Hepatocyte (in vitro differentiated cells): Measurements from ENCODE around the gene SH3PXD2B. TPM values are rescaled to one million over a fixed set of nuclear protein-coding genes. Genes with fewer than 3 reads are reported as not detected.

ENCODE experiments used
- DNase-seq: peaks from one replicate; pipeline ENCODE4 v3.0.0-alpha.2; 2016; ENCODE audit warnings: low spot score
- H2AFZ ChIP-seq: fragments of 200-600 bp; sonication (generic); 2 replicates; pipeline ENCODE4 v1.6.0; 2016; ENCODE audit warnings: antibody characterized with exemption, mild to moderate bottlenecking
- H3K27ac ChIP-seq: fragments of 200-600 bp; sonication (generic); 2 replicates; pipeline ENCODE4 v1.5.1; 2016; ENCODE audit warnings: mild to moderate bottlenecking
- H3K27me3 ChIP-seq: fragments of 200-600 bp; sonication (generic); 2 replicates; pipeline ENCODE4 v1.6.1; 2016
- H3K36me3 ChIP-seq: fragments of 200-600 bp; sonication (generic); replicated peaks from 2 replicates; pipeline ENCODE4 v1.5.1; 2016; ENCODE audit warnings: low read depth; ENCODE audit not compliant: insufficient read depth
- H3K4me1 ChIP-seq: fragments of 200-600 bp; sonication (generic); 2 replicates; pipeline ENCODE4 v1.5.1; 2016; ENCODE audit warnings: mild to moderate bottlenecking, moderate library complexity; ENCODE audit not compliant: insufficient read depth
- H3K4me2 ChIP-seq: fragments of 200-600 bp; sonication (generic); 2 replicates; pipeline ENCODE4 v1.6.0; 2016
- H3K4me3 ChIP-seq: fragments of 200-600 bp; sonication (generic); 2 replicates; pipeline ENCODE4 v1.5.1; 2016; ENCODE audit warnings: mild to moderate bottlenecking
- H3K79me2 ChIP-seq: fragments of 200-600 bp; sonication (generic); 2 replicates; pipeline ENCODE4 v1.6.0; 2017; ENCODE audit warnings: mild to moderate bottlenecking
- H3K9me2 ChIP-seq: fragments of 200-600 bp; sonication (generic); replicated peaks from 2 replicates; pipeline ENCODE4 v1.6.0; 2017; ENCODE audit warnings: mild to moderate bottlenecking; ENCODE audit not compliant: insufficient read depth
- H3K9me3 ChIP-seq: fragments of 200-600 bp; sonication (generic); 2 replicates; pipeline ENCODE4 v1.5.1; 2016; ENCODE audit warnings: low read depth, mild to moderate bottlenecking
- H4K20me1 ChIP-seq: fragments of 200-600 bp; sonication (generic); 2 replicates; pipeline ENCODE4 v1.6.0; 2016; ENCODE audit warnings: mild to moderate bottlenecking; ENCODE audit not compliant: insufficient read depth, poor library complexity, severe bottlenecking
- EZH2 ChIP-seq: fragments of 200-600 bp; sonication (generic); IDR thresholded peaks from 2 replicates; pipeline ENCODE4 v1.6.1; 2016; ENCODE audit warnings: antibody characterized with exemption, mild to moderate bottlenecking, borderline replicate concordance
- EZH2phosphoT487 ChIP-seq: fragments of 200-600 bp; sonication (generic); IDR thresholded peaks from one replicate; pipeline ENCODE4 v1.6.1; 2018; ENCODE audit warnings: antibody characterized with exemption, mild to moderate bottlenecking, low read depth, moderate library complexity; ENCODE audit not compliant: unreplicated experiment, severe bottlenecking
- WGBS: methylation state at CpG from one replicate; pipeline ENCODE4 v1.1.6; 2016; ENCODE audit warnings: low lambda C conversion rate; ENCODE audit errors: missing lambda C conversion rate; 5-methylcytosine and 5-hydroxymethylcytosine counted together
- polyA plus RNA-seq: library from polyadenylated mRNA; unstranded; fragments of >200 nt; fragmentation: Nextera tagmentation; extraction: Ambion mirVana; gene quantifications from 2 replicates; pipeline ENCODE4 v1.2.1, GENCODE V29; 2016
- total RNA-seq: library from RNA; depleted of rRNA; stranded (reverse); fragments of >200 nt; gene quantifications from 2 replicates; pipeline ENCODE4 v1.2.3, GENCODE V29; 2014
- TF ChIP-seq, protein P1 (sequence below): fragments of 200-600 bp; sonication (generic); IDR thresholded peaks from 2 replicates; pipeline ENCODE4 v1.5.1; 2016; ENCODE audit warnings: antibody characterized with exemption, mild to moderate bottlenecking; ENCODE audit not compliant: poor library complexity

Gene SH3PXD2B
- total and polyA plus RNA-seq, 2 experiments from 2014 or later = 27.8 to 28.5 TPM

DNA sequence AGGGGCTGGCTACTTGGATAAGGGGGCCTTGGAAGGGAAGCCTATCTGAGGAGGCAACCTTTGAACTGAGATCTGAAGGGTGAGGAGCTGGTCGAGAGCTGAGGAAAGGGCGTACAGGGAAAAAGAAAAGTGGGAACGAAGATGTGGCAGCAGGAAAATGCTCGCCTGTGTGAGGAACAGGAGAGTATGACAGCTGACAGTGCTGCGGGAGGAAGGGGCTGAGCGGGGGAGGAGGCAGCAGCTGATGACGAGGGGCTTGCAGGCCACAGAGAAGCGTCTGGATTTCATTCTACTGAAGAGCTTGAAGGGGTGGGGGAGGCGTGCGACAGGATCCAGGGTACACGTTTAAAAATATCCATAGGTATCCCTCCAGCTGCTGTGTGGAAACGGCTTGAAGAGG lies 28.9 kb downstream of the SH3PXD2B start:
- Histone ChIP-seq H2AFZ (no peak overlapping the region), H3K4me2 (no peak overlapping the region), H3K4me1 (peaks cover 38% of the 10 kb centered on the region), H3K36me3 (no peaks in the 10 kb centered on the region), H3K9me2 (no peaks in the 10 kb centered on the region), H3K27ac (peak overlapping the region; percentile 74), H3K4me3 (no peak overlapping the region), H3K27me3 (no peaks in the 10 kb centered on the region), H3K79me2 (peaks cover 74% of the 10 kb centered on the region), H4K20me1 (peaks cover 6% of the 10 kb centered on the region), H3K9me3 (no peaks in the 10 kb centered on the region)
- DNase-seq = no peak
- 53% methylated on average over 12 of the region's 12 CpGs for WGBS
- no peak for TF ChIP-seq EZH2phosphoT487
- no peak for TF ChIP-seq EZH2
- TF ChIP-seq, protein P1, sequence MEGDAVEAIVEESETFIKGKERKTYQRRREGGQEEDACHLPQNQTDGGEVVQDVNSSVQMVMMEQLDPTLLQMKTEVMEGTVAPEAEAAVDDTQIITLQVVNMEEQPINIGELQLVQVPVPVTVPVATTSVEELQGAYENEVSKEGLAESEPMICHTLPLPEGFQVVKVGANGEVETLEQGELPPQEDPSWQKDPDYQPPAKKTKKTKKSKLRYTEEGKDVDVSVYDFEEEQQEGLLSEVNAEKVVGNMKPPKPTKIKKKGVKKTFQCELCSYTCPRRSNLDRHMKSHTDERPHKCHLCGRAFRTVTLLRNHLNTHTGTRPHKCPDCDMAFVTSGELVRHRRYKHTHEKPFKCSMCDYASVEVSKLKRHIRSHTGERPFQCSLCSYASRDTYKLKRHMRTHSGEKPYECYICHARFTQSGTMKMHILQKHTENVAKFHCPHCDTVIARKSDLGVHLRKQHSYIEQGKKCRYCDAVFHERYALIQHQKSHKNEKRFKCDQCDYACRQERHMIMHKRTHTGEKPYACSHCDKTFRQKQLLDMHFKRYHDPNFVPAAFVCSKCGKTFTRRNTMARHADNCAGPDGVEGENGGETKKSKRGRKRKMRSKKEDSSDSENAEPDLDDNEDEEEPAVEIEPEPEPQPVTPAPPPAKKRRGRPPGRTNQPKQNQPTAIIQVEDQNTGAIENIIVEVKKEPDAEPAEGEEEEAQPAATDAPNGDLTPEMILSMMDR = no peak

DNA sequence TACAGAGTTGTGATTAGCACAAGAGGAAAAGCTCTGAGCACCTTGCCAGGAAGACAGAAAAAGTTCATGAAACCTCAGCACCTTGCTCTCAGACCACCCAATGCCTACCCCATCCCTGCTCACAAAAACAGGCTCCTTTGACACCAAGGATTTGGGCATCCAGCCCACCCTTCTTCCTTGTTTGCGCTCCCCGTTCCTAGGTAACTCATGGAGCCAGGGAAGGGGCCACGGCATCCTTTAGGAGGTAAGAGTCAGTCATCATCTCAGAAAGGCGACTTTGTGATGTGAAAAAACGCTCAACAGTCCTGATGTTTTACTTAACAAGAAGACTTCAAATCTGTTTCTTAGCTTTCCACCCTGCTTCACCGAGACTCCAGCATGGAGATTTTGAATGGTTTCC lies 29.5 kb downstream of the SH3PXD2B start:
- no peaks in the 10 kb centered on the region for H3K9me3 ChIP-seq
- peak overlapping the region; percentile 74 for H3K27ac ChIP-seq
- DNase-seq = no peak
- TF ChIP-seq, protein P1 = no peak
- TF ChIP-seq EZH2 (no peak), EZH2phosphoT487 (no peak)
- H2AFZ ChIP-seq = no peak overlapping the region
- H3K4me1 ChIP-seq = peaks cover 35% of the 10 kb centered on the region
- H4K20me1 ChIP-seq = peaks cover 6% of the 10 kb centered on the region
- H3K9me2 ChIP-seq = no peaks in the 10 kb centered on the region
- no peak overlapping the region for H3K4me3 ChIP-seq
- WGBS = 96% methylated on average over 6 of the region's 6 CpGs
- H3K36me3 ChIP-seq = no peaks in the 10 kb centered on the region
- no peak overlapping the region for H3K4me2 ChIP-seq
- H3K79me2 ChIP-seq = peaks cover 70% of the 10 kb centered on the region
- no peaks in the 10 kb centered on the region for H3K27me3 ChIP-seq

DNA sequence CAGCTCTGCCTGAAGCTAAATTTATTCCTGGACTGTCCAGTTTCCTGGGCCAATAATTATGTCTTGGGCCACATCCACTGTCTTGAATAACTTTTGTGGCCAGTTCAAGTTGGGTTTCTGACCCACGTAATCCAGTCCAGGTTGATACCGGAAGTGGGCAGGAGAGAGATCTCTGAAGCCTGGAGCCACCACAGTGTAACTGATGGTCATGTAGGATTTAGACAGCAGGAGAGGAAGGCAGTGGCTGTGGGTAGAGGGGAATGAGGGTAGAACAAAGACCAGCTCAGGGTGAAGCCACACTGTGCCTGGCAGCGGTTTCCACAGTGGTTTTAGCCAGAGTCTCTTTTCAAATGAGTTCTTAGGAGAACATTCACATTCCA lies 30.2 kb downstream of the SH3PXD2B start:
- no peaks in the 10 kb centered on the region for H3K36me3 ChIP-seq
- peaks cover 70% of the 10 kb centered on the region for H3K79me2 ChIP-seq
- H3K4me3 ChIP-seq = no peak overlapping the region
- H2AFZ ChIP-seq = no peak overlapping the region
- 99% methylated on average over 3 of the region's 3 CpGs for WGBS
- H4K20me1 ChIP-seq = peaks cover 6% of the 10 kb centered on the region
- no peak overlapping the region for H3K4me2 ChIP-seq
- no peaks in the 10 kb centered on the region for H3K27me3 ChIP-seq
- no peak for TF ChIP-seq EZH2
- TF ChIP-seq, protein P1 = no peak
- no peak for TF ChIP-seq EZH2phosphoT487
- DNase-seq = no peak
- H3K9me3 ChIP-seq = no peaks in the 10 kb centered on the region
- peak overlapping the region; percentile 74 for H3K27ac ChIP-seq
- no peaks in the 10 kb centered on the region for H3K9me2 ChIP-seq
- peaks cover 40% of the 10 kb centered on the region for H3K4me1 ChIP-seq

DNA sequence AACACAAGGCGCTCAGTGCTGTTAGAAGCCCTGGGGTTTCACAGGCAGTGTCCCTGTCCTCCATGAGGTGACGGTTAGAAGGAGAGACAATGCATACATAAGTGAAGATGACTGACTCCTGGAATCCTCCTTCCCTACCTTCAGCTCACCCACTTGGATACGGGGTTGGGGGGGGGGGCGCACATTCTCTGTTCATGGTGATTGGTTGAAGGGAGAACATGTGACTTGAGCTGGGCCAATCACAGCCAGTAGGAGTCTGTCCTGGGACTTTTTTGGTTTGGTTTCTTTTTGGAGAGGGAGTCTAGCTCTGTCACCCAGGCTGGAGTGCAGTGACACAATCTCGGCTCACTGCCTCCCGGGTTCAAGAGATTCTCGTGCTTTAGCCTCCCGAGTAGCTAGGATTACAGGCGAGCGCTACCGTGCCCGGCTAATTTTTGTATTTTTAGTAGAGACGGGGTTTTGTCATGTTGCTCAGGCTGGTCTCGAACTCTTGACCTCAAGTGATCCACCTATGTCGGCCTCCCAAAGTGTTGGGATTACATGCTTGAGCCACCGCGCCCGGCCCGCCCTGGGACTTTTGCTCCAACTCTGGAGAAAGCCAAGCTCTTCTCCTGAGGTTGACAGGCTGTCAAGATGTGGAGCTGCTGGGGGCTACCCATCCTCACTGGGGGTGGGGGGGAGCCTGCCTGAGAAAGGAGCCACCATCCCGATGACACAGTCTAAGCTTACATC lies 30.8 kb downstream of the SH3PXD2B start:
- Histone ChIP-seq H3K4me3 (no peak overlapping the region), H3K4me2 (no peak overlapping the region), H3K27me3 (no peaks in the 10 kb centered on the region), H3K79me2 (peaks cover 65% of the 10 kb centered on the region), H4K20me1 (peaks cover 4% of the 10 kb centered on the region), H2AFZ (no peak overlapping the region), H3K4me1 (peaks cover 40% of the 10 kb centered on the region), H3K9me3 (no peaks in the 10 kb centered on the region), H3K9me2 (no peaks in the 10 kb centered on the region), H3K36me3 (no peaks in the 10 kb centered on the region), H3K27ac (no peak overlapping the region)
- DNase-seq = no peak
- over 99% methylated on average over 19 of the region's 20 CpGs for WGBS
- TF ChIP-seq EZH2phosphoT487 = no peak
- TF ChIP-seq, protein P1 = no peak
- TF ChIP-seq EZH2 = no peak
